Measurements from ENCODE around the gene TRMT1L. TPM values are rescaled to one million over a fixed set of nuclear protein-coding genes. Genes with fewer than 3 reads are reported as not detected.

The TRMT1L gene
- polyA plus RNA-seq, 3 donors: 5.0 to 11.5 (median 7.4) TPM

GRCh38 chr1:185155600-185156287 is 1.0 kb downstream of the TRMT1L start:
- Histone ChIP-seq H4K20me1 (ENCODE audit: insufficient read depth, low read length) (no peaks in the 10 kb centered on the region), H3K4me3 (replicated peaks in 1 of 3; ENCODE audit: low read depth in 2 of 3, low read length in 3 of 3) (peak overlapping the region; percentile 80 to 90 (median 87)), H3K36me3 (replicated peaks in 1 of 2; ENCODE audit: control insufficient read depth in 1 of 2, insufficient read depth in 2 of 2, low read length in 2 of 2) (peaks cover 6 to 11% of the 10 kb centered on the region in 2 donors), H3K9me3 (replicated peaks in 1 of 2; ENCODE audit: control insufficient read depth in 1 of 2, insufficient read depth in 1 of 2, low read length in 2 of 2) (no peaks in the 10 kb centered on the region), H2AFZ (ENCODE audit: insufficient read depth, low read depth, low read length, poor library complexity, severe bottlenecking) (peak overlapping the region; percentile 77), H3K4me2 (replicated peaks; ENCODE audit: extremely low read depth, low read length, poor library complexity, severe bottlenecking) (peak overlapping the region; percentile 82), H3K9ac (ENCODE audit: insufficient read depth, low read length, poor library complexity, severe bottlenecking) (peak overlapping the region; percentile 98), H3K27ac (ENCODE audit: low read depth in 1 of 2, low read length in 2 of 2) (peak overlapping the region; percentile 96 to 98), H3K27me3 (ENCODE audit: control insufficient read depth in 2 of 2, insufficient read depth in 2 of 2, low read length in 2 of 2) (no peaks in the 10 kb centered on the region), H3K4me1 (ENCODE audit: control insufficient read depth in 1 of 2, insufficient read depth in 2 of 2, low read length in 2 of 2) (peaks cover 22 to 46% of the 10 kb centered on the region in 2 donors), H3K79me2 (ENCODE audit: insufficient read depth, low read length) (peaks cover 39% of the 10 kb centered on the region)
- DNase-seq: peak; percentile 54 to 82 (median 68)
- Mint-ChIP-seq H3K9me3 (peaks cover 0 to 2% (median 0%) of the 10 kb centered on the region in 7 donors), H3K27me3 (ENCODE audit: low read depth in 3 of 3) (peaks cover 0 to 3% (median 0%) of the 10 kb centered on the region in 3 donors), H3K27ac (peak overlapping the region; percentile 97 to 99 (median 99)), H3K36me3 (peaks cover 5 to 9% of the 10 kb centered on the region in 2 donors), H3K4me3 (peak overlapping the region; percentile 95 to 99), H3K4me1 (peaks cover 42% of the 10 kb centered on the region)
- WGBS (ENCODE audit: insufficient coverage): 0% methylated on average over 6 of the region's 11 CpGs
- intact Hi-C loops (cut with micrococcal nuclease): loop anchor here (2.0 to 10.0 kb wide), 8 partner anchors 113 to 1219 kb away; partner anchors contain the start of genes EDEM3 (in 2 of the 2), IVNS1ABP (in 2 of the 2), ODR4 (in 1 of the 2) and TPR (in 1 of the 2)
- no peak for TF ChIP-seq CTCF (IDR thresholded peaks at IDR 0.05)

- Mint-ChIP-seq H3K27me3 (ENCODE audit: low read depth in 3 of 3) (peaks cover 0 to 3% (median 0%) of the 10 kb centered on the region in 3 donors), H3K27ac (peak overlapping the region; percentile 97 to 99 (median 99)), H3K4me1 (peaks cover 42% of the 10 kb centered on the region), H3K4me3 (peak overlapping the region; percentile 95 to 99), H3K36me3 (peaks cover 10 to 16% of the 10 kb centered on the region in 2 donors), H3K9me3 (peaks cover 0 to 2% (median 0%) of the 10 kb centered on the region in 7 donors)
- intact Hi-C loops (cut with micrococcal nuclease): loop anchor here (5.0 to 10.0 kb wide), 7 partner anchors 113 to 1220 kb away; partner anchors contain the start of genes IVNS1ABP (in 2 of the 2), EDEM3 (in 1 of the 2), ODR4 (in 1 of the 2) and TPR (in 1 of the 2)
- H3K27me3 ChIP-seq (ENCODE audit: control insufficient read depth in 2 of 2, insufficient read depth in 2 of 2, low read length in 2 of 2): no peaks in the 10 kb centered on the region
- H3K4me1 ChIP-seq (ENCODE audit: control insufficient read depth in 1 of 2, insufficient read depth in 2 of 2, low read length in 2 of 2): peaks cover 22 to 46% of the 10 kb centered on the region in 2 donors
- H3K9me3 ChIP-seq (replicated peaks in 1 of 2; ENCODE audit: control insufficient read depth in 1 of 2, insufficient read depth in 1 of 2, low read length in 2 of 2): no peaks in the 10 kb centered on the region
- H3K79me2 ChIP-seq (ENCODE audit: insufficient read depth, low read length): peaks cover 39% of the 10 kb centered on the region
- H2AFZ ChIP-seq (ENCODE audit: insufficient read depth, low read depth, low read length, poor library complexity, severe bottlenecking): no peak overlapping the region
- no peaks in the 10 kb centered on the region for H4K20me1 ChIP-seq (ENCODE audit: insufficient read depth, low read length)
- H3K36me3 ChIP-seq (replicated peaks in 1 of 2; ENCODE audit: control insufficient read depth in 1 of 2, insufficient read depth in 2 of 2, low read length in 2 of 2): peaks cover 13 to 18% of the 10 kb centered on the region in 2 donors
- H3K4me2 ChIP-seq (replicated peaks; ENCODE audit: extremely low read depth, low read length, poor library complexity, severe bottlenecking): peak overlapping the region; percentile 82
- no peak for TF ChIP-seq CTCF (IDR thresholded peaks at IDR 0.05)
- no peak overlapping the region for H3K27ac ChIP-seq (ENCODE audit: low read depth in 1 of 2, low read length in 2 of 2)
- WGBS (ENCODE audit: insufficient coverage): no CpG with 5 or more reads among the region's 2 CpGs
- no peak overlapping the region for H3K9ac ChIP-seq (ENCODE audit: insufficient read depth, low read length, poor library complexity, severe bottlenecking)
- DNase-seq: no peak
- H3K4me3 ChIP-seq (replicated peaks in 1 of 3; ENCODE audit: low read depth in 2 of 3, low read length in 3 of 3): peak overlapping the region in 1 of 3 experiments; percentile 87
These were observed 1.7 kb downstream of the TRMT1L start for GRCh38 chr1:185154912-185155513.

Measured in CD14-positive monocyte (primary cell).